Measurements from ENCODE around the gene SFRP5.

Gene SFRP5

GRCh38 chr10:97813311-97813710, 41.5 kb upstream of the SFRP5 start:
- TF ChIP-seq, protein P1, sequence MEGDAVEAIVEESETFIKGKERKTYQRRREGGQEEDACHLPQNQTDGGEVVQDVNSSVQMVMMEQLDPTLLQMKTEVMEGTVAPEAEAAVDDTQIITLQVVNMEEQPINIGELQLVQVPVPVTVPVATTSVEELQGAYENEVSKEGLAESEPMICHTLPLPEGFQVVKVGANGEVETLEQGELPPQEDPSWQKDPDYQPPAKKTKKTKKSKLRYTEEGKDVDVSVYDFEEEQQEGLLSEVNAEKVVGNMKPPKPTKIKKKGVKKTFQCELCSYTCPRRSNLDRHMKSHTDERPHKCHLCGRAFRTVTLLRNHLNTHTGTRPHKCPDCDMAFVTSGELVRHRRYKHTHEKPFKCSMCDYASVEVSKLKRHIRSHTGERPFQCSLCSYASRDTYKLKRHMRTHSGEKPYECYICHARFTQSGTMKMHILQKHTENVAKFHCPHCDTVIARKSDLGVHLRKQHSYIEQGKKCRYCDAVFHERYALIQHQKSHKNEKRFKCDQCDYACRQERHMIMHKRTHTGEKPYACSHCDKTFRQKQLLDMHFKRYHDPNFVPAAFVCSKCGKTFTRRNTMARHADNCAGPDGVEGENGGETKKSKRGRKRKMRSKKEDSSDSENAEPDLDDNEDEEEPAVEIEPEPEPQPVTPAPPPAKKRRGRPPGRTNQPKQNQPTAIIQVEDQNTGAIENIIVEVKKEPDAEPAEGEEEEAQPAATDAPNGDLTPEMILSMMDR (IDR thresholded peaks at IDR 0.05) = no peak
- Mint-ChIP-seq H3K27me3 (ENCODE audit: low read depth, poor library complexity) (peaks cover 52% of the 10 kb centered on the region), H3K4me1 (peaks cover 7% of the 10 kb centered on the region), H3K9me3 (no peaks in the 10 kb centered on the region), H3K27ac (no peak overlapping the region), H3K4me3 (no peak overlapping the region), H3K36me3 (ENCODE audit: low read depth) (no peaks in the 10 kb centered on the region)
- DNase-seq = no peak

DNA sequence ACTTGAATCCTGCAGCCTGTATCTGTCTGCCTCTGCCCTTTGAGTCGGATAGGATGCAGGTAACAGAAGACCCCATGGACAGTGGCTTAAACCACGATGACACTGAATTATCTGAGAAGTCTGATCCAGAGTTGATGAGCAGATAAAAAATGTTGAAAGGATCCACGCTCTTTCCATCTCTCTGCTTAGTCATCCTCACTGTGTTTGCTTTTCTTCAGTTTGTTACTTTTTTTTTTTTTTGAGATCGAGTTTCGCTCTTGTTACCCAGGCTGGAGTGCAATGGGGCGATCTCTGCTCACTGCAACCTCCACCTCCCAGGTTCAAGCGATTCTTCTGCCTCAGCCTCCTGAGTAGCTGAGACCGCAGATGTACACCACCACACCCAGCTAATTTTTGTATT, 40.9 kb upstream of the SFRP5 start:
- Mint-ChIP-seq H3K36me3 (ENCODE audit: low read depth) (no peaks in the 10 kb centered on the region), H3K27ac (no peak overlapping the region), H3K4me1 (peaks cover 7% of the 10 kb centered on the region), H3K9me3 (no peaks in the 10 kb centered on the region), H3K4me3 (no peak overlapping the region), H3K27me3 (ENCODE audit: low read depth, poor library complexity) (peaks cover 53% of the 10 kb centered on the region)
- no peak for DNase-seq
- TF ChIP-seq, protein P1 (IDR thresholded peaks at IDR 0.05) = no peak

DNA sequence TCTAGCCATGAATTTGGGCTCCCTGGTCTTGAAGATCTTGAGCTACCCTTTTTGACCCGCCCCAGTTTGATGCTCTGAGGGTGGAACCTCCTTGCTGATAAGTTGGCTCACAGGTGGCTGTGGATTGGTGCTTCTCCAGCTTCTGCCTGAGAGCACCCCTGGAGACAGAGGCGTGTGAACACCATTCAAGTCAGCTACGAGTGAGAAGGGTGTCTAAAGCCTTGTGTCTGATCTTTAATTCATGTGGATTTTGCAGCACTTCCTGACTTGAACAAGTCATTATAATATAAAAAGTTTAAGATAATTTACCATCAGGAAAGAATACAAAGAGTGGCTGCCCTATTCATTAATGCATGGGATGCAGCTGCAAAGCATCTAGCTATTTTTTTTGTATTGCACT, 40.2 kb upstream of the SFRP5 start:
- Mint-ChIP-seq H3K4me3 (no peak overlapping the region), H3K36me3 (ENCODE audit: low read depth) (no peaks in the 10 kb centered on the region), H3K27ac (no peak overlapping the region), H3K9me3 (no peaks in the 10 kb centered on the region), H3K4me1 (peaks cover 7% of the 10 kb centered on the region), H3K27me3 (ENCODE audit: low read depth, poor library complexity) (peaks cover 55% of the 10 kb centered on the region)
- DNase-seq = no peak
- TF ChIP-seq, protein P1 (IDR thresholded peaks at IDR 0.05) = no peak

DNA sequence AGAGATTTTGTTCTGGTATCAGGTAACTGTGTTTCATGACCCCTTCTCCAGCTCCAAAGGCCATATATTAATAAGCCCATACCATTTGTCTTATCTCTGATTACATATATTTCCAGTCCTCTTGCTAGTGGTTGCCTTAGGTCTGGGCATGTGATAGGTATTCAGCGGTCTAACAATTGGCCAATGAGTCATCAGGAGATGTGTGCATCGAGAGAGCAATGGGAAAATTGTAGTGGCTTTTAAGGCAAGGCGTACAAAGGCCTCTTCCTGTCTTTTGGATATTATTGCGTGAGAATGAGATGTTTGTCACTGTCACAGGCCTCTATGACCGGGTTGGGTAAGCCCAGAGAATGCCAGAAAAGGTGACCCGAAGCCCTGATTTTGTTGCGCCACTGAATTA, 38.6 kb upstream of the SFRP5 start:
- DNase-seq = no peak
- Mint-ChIP-seq H3K4me1 (peaks cover 14% of the 10 kb centered on the region), H3K9me3 (no peaks in the 10 kb centered on the region), H3K36me3 (ENCODE audit: low read depth) (no peaks in the 10 kb centered on the region), H3K4me3 (no peak overlapping the region), H3K27ac (no peak overlapping the region), H3K27me3 (ENCODE audit: low read depth, poor library complexity) (peaks cover 57% of the 10 kb centered on the region)
- TF ChIP-seq, protein P1 (IDR thresholded peaks at IDR 0.05) = no peak

GRCh38 chr10:97805949-97806348, 34.1 kb upstream of the SFRP5 start:
- no peak overlapping the region for H3K27ac Mint-ChIP-seq
- TF ChIP-seq, protein P1 (IDR thresholded peaks at IDR 0.05) = no peak
- no peaks in the 10 kb centered on the region for H3K9me3 Mint-ChIP-seq
- no peak for DNase-seq
- H3K27me3 Mint-ChIP-seq (ENCODE audit: low read depth, poor library complexity) = peaks cover 34% of the 10 kb centered on the region
- no peaks in the 10 kb centered on the region for H3K36me3 Mint-ChIP-seq (ENCODE audit: low read depth)
- peaks cover 11% of the 10 kb centered on the region for H3K4me1 Mint-ChIP-seq
- H3K4me3 Mint-ChIP-seq = no peak overlapping the region

DNA sequence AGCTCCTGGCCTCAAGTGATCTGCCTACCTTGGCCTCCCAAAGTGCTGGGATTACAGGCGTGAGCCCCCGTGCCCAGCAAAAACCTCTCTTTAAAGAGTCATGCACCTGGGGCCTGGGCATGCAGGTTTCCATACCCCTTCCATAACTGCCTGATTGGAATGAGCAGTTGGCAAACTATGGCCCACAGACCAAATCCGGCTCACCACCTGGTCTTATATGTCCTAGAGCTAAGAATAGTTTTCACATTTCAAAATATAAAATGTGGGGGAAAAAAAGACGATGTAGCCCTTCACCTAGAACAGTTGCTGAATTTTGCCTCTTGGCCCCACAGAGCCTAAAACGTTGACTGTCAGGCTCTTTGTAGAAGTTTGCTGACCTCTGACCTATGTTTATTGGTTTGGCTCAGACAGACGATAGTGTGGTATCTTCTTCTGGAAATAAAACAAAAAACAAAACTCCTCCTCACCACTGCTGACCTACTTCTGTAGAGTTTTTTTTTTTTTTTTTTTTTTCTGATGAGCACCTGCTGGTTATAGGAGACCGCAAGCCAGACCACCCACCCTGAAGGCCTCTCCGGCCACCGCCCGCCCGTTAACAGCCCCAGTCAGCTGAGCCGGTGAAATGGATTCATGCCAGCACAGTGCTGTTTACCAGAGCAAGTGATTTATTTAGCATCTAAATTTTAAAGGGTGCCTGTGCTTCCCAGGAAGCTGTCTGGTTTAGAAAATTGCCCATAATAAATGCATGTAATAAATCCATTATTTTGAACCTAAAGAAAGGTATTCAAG, 33.5 kb upstream of the SFRP5 start:
- H3K4me1 Mint-ChIP-seq = peaks cover 11% of the 10 kb centered on the region
- DNase-seq = peak; percentile 49
- no peaks in the 10 kb centered on the region for H3K9me3 Mint-ChIP-seq
- TF ChIP-seq, protein P1 (IDR thresholded peaks at IDR 0.05) = no peak
- no peak overlapping the region for H3K4me3 Mint-ChIP-seq
- no peaks in the 10 kb centered on the region for H3K36me3 Mint-ChIP-seq (ENCODE audit: low read depth)
- H3K27me3 Mint-ChIP-seq (ENCODE audit: low read depth, poor library complexity) = peaks cover 33% of the 10 kb centered on the region
- no peak overlapping the region for H3K27ac Mint-ChIP-seq

Measured in nephron progenitor cell (in vitro differentiated cells).